GM18526 (cell line): ENCODE measurements around the gene ANKS3.

Source experiments
- POLR2A ChIP-seq: IDR thresholded peaks from 3 replicates; pipeline ENCODE4 v1.6.1; 2011; ENCODE audit not compliant: insufficient read length; ENCODE audit errors: extremely low read depth

Gene ANKS3

DNA sequence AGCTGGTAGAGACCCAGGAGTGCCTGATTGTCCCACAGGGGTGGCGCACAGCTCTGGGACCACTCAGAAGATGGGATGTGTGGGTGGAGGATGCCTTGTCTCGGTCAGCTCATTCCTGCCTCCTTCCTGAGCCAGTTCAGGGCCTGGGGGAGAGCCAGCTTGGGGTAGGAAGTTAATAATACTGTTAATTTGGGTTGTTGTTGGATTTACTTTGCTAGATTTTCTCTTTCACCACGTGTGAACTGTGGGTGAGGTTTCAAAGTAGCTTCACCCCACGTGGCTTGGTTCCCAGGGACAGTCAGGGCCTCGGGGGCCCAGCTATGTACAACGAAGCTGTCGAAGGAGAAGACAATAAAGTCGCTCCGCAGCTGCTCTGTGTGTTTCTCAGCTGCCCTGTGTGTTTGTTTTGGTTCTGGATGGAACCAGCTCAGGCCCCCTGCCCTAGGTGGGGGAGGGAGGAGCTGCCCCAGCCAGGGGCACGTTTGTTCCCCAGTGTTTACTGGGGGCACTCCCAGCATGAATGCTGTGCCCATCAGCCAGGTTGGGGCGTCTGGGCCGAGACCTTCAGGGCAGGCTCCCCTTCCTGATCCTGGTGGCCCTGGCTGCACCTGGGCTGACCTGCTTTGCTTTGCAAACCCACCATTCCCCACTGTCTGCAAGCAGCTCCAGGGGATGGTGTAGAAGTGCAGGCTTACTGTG, 38.4 kb downstream of the ANKS3 start:
- TF ChIP-seq POLR2A: no peak

DNA sequence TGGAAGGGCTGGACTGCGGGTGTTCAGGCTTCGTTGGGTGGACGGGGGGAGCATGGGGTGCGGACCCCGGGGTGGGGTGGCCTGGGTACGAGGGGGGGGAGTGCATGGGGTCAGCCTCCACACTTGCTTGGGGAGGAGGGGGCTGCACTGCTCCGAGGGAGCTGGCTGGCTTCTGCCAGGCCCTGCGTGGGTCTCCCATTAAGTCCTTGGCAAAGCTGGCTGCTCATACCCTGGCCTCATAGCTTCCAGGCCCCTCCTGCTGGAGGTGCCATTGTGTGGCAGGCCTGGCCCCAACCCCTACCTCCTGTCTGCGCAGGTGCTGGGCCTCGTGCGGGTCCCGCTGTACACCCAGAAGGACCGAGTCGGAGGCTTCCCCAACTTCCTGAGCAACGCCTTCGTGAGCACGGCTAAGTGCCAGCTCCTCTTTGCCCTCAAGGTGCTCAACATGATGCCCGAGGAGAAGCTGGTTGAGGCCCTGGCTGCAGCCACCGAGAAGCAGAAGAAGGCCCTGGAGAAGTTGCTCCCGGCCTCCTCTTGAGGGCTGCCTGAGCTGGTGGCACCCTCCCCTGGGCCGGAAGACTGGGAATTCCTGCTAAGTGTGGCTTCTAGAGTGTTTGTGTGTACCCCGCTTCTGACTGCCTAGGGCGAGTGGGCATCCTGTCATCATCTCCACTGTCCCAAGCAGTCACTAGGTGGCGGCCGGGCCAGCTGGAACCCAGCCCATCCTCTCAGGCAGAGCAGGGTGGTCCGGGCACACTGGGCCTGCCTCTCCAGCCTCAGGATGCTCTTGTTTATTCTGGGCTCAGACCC, 39.2 kb downstream of the ANKS3 start:
- no peak for TF ChIP-seq POLR2A

DNA sequence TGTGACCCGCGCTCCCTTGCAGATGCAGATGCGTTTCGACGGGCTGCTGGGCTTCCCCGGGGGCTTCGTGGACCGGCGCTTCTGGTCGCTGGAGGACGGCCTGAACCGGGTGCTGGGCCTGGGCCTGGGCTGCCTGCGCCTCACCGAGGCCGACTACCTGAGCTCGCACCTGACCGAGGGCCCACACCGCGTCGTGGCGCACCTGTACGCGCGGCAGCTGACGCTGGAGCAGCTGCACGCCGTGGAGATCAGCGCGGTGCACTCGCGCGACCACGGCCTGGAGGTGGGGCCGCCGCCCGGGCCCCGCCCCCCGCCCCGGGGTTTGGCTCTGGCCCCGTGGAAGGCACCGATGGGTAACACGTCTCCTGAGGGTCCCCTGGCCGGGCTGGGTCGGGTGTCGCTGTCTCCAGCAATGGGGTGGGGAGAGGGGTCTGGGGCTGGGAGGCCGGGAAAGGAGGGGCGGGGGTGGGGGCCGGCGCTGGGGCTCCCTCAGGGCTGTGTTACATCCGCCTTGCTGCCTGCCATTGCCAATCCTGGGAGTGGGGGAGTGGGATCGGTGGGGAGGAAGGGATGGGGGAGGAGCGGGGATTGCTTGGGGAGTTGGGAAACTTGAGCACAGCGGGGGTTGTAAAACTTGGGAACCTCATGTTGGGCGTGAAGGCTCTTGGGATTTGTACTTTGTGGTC, 40.0 kb downstream of the ANKS3 start:
- no peak for TF ChIP-seq POLR2A

DNA sequence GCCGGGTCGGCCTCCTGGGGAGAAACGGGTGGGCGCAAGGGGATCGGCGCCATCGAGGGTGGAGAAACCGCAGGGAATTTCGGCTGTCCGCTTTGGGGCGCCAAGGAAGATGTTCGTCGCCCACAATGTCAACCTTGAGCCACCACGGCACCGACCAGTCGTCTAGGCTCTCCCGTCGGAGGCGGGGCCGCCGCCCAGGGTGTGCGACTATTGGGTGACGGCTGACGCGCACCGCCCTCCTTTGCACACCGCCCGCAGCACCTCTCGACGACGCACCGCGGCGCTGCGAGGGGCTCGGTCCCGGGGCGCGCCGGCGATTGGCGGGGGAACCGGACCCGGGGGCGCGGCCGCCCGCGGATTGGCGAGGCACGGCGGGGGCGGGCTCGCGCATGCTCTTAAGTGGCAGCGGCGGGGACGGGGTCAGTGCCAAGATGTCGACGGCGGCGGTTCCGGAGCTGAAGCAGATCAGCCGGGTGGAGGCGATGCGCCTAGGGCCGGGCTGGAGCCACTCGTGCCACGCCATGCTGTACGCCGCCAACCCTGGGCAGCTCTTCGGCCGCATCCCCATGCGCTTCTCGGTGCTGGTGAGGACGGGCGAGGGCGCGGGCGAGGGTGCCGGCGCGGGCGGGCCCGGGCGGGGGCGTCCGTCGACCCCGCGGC, 40.6 kb downstream of the ANKS3 start, which contains the start of gene NUDT16L1:
NUDT16L1 (plus strand) TSS at position 267 of the 660 bp plus-strand sequence; CDS start at position 432, 165 bp downstream.
- peak; percentile 87 for TF ChIP-seq POLR2A

DNA sequence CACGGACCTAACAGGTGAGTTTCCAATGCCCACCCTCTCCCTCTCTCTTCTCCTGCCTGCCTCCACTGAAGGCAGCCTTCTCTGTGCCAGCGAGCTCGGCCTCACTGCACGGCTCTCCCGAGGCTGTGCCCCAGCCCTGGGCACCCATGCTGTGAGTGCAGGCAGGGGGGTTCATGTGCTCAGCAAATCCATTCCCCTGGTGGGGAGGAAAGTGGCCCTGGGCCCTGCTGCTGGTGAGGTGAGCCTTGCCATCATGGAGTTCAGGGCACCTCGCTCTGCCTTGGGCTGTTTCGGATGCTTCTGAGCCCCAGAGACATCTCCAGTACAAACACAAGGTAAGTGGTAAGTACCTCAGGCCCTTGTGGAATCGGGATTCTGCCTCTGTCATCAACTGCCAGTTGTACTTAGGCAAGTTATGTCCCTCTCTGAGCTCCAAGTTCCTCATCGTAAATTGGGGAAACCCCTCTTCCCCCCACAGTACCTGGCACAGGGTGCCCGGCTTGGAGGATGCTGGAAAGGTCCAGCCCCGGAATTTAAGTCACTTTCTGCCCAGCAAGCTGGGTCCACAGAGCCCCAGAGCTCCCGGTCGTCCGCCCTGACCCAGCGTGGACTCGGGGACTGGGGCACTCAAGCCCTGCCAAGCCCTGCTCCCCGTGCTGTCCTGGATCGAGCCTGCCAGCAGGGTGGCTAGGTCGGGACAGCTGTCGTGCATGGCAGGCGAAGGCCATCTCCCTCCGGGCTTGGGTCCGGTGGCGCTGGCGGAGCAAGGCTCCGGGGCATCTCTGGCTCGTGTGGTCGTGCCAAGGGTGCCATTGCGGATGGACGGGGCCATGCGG, 41.4 kb downstream of the ANKS3 start:
- no peak for TF ChIP-seq POLR2A

DNA sequence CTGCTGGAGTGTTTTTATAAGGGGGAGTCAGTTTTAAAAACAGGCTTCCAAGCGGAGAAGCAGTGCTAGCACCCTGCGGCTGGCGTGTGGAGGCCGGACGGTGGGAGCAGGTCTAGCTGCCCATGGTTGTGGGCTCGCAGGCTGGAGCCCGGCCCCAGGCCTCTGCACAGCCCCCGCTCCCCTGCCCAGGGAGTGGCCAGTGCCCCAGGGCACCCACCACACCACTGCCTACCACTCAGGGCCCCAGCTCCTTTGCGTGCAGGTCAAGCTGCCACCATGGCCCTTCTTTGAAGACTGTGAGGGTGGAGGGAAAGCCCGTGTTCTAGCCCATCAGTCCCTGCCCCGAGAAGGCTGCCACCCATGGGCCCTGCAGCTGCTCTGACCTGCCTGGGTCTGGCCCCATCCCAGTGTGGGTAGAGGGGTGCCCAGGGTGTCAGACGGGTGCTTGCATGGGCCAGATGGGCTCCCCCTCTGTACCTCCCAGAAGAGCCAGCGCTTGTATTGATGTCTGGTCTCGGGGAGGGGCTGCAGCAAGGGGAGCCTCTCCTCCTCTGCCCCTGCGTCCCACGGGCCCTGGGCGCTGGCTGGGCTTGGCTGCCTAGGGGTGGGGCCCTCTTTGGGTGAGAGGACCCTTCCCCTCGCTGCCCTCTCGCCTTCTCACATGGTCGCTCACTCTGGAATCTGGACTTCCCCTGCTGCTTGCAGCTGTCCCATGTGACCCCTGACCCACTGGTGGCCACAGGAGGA, 42.2 kb downstream of the ANKS3 start:
- no peak for TF ChIP-seq POLR2A

DNA sequence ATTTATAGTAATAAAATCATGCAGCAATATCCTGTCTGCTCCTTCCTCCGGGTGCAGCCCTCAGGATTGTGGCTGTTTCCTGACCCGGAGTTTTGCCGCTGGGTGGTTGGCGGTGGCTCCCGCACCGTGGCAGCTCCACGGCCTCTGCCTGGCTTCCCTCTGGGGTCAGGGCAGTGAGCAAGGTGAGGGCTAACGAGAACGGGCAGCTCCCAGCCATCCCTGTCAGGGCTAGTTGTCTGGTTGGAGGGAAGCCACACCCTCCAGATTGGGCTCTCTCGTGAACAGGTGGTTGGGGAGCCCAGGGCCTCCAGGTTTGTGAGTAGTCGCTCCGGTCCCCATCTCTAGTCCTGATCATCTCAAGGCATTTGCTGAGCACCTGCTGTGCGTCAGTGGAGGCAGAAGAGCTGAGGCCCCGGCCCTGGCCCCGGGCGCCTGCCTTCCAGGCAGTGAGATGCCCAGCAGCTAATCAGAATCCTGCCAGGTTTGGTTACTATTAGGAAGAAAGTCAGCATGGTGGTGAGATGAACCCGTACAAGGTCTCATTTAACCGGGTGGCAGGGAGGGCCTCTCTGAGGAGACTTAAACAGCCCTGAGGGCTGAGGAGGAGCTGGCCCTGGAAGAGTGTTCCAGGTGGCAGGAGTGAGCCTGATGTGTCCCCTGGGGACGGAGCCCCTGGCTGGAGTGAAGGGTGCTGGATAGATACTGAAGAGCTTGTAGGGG, 43.0 kb downstream of the ANKS3 start:
- TF ChIP-seq POLR2A: no peak

DNA sequence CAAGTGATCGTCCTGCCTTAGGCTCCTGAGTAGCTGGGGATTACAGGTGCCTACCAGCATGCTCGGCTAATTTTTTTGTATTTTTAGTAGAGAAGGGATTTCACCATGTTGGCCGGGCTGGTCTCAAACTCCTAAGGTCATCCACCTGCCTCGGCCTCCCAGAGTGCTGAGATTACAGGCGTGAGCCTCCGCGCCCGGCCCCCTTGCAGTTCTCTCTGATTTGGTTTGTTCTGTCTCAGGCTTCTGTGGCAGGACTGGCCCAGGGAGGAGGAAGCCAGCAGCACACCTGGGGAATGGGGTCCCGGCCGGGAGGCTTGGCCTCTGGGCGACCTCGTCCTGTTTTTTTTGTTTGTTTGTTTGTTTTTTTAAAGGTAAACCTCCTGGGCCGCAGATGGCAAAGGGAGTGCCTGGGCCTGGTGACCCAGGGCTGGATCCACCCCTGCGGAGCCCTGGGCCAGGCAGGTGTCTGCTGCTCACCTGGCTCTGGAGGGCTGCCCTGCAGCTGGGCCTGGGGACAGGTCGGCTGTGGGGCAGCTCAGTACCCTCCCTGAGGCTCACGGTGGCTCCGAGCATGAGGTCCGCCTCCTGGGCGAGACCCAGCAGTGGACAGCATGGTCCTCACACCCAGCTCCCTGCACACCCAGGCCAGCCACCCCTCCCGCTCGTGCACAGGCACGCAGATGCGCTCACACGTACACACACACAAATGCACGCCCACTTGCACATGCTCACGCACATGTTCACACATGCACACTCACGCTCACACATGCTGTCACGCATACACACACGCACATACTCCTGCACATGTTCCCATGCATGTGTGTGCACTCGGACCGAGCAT, 44.0 kb downstream of the ANKS3 start:
- TF ChIP-seq POLR2A: no peak

DNA sequence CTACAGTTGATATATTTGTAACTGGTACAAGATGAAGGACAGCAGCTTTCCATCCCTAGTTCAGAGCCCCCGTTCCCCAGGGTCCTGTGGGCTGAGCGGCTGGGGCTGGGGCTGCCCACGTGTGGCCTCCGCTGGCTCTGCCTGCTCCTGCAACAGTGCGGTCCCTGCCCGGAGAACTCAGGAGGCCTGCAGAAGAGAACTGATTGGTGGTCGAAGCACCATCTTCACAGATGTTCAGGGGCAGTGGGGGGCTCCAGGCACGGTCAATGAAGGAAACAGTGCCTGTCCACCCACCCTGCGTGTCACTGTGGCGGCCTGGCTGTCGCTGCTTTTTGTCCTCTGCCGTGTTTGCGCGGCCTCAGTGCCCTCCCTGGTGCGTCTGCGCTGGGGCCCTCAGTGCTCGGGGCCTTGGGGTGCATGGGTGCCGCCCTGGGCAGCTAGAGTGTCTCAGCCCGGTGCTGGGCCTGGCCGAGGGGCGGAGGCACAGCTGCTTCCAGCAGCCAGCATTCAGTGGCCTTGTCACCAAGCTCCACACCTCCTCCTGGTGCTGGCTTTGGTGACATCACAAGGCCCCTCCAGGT, 44.9 kb downstream of the ANKS3 start:
- TF ChIP-seq POLR2A: no peak

DNA sequence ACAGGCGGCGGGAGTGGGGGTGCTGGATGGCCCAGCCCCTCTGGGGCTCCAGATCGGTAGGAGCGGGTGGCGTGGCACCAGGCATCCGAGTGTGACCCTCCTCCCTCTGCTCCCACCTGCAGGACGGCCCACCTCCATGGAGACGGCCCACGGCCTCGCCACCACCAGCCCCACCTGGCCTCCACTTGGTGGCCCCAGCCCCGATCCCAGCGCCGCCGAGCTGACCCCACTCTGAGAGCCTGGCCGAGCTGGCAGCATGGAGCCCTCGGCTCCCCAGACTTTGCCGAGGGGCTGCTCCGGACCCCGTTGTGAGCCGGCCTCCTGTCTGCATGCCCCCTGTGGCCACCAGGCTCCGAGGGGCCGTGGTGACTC, 45.4 kb downstream of the ANKS3 start:
- no peak for TF ChIP-seq POLR2A

DNA sequence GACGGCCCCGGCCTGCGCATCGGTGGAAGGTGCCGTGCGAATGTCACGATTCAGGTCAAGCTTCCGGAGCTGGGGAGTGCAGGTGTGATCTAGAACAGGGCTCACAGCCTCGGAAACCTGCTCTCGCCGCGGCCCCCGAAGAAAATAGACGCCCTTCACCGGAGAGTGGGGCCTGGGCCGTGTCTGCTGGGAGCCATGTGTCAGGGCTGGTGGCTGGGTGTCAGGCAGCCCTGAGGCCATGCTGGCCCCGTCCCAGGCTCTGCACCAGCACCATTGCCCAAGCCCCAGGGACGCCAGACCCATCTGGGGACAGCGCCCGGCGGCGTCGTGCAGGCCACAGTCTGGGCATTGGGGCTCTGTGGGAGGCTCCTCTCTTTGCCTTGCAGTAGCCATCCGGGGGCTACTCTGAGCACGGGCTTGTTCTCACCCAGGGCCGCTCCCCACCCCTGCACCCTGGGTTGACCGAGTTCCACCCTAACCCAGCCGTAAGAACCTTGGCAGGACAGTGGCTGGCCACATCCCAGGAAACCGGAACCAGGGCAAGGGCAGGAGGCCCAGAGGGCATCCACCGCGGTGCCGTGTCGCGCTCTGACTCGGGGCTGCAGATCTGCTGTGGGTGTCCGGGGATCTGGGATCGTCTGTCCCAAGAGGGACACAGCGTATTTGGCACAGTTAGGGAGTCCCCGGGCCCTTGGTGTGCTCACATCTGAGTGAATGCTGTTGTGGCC, 46.0 kb downstream of the ANKS3 start:
- no peak for TF ChIP-seq POLR2A
